ENCODE results near the gene PTPRO.
"Not testable (repeated sequence)": the region's sequence is repeated elsewhere in the genome, so short reads cannot be mapped to it uniquely, and the experiment has no call there.

PTPRO gene

DNA sequence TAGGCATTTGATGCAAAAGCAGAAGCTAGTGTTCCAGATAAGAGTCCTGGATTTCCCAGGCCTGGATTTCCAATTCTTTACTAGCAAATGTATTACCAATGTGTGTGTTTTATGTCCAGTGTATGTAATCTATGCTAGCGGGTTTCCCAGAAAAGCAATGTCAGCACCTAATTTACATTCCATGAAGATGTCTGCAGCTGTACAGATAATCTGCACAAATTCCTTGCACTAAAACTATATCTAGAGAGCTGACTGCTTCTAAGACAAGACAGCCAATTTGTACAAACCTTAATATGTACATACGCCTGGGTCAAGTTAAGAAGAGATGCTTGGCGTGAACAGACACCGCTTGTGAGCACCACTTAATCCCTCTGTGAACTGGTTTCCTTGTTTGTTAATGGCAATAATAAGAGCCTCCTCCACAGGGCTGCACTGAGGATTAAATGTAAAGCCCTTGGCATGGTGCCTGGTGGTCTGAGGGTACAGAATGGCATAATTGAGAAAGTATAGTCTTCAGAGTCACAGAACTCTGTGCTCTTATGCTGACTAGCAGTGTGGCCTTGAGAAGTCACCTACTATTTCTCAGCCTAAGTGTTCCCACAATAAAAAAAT, 281.3 kb downstream of the PTPRO start:
- no peak for DNase-seq (ENCODE audit: low read depth)

DNA sequence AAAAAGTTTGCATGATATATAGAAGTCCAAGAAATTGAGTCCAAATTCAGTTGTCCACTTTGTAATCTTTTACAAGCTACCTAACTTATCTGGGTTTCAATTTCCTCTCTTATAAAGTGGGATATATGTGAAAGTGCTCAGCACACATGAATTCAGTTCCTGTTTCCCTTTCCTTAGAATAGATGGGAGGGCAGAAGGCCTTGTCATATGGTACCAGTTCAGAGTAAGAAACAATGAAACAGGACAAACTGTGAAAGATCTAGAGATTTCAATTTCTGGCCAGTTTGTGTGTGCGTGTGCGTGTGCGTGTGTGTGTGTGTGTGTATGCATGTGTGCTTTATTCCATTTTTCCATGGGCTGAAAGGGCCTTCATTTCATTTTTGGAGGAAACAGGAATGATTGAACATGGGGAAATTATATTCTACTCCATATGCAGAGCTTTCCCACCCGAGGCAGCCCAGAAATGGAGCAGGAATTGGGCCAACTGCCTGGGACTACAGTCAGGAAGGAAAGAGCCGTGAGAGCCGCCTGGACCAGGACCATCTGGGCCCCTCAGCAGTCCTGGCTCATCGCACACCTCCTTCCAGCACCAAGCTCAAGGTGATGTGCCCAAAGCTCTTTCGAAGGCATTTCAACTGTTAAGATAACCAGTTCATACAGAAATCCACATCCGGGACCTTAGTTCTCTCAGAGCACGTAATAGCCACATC, 283.7 kb downstream of the PTPRO start:
- no peak for DNase-seq (ENCODE audit: low read depth)

DNA sequence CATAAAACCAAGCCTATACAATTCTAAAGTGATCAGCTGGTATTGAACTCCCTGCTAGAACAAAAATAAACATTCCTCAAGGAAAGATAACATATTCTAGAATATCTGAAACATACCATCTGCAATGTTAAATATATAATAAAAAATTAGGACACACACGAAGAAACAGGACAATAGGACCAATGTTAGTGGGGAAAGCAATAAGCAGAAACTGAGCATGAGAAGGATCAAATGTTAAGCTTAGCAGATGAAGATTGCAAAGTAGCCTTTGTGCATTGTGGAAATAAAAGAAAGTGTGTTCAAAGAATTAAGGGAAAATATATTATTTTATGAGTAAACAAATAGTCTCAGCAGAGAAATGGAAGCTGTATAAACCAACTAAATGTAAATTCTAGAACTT, 286.1 kb downstream of the PTPRO start:
- no peak for DNase-seq (ENCODE audit: low read depth)

DNA sequence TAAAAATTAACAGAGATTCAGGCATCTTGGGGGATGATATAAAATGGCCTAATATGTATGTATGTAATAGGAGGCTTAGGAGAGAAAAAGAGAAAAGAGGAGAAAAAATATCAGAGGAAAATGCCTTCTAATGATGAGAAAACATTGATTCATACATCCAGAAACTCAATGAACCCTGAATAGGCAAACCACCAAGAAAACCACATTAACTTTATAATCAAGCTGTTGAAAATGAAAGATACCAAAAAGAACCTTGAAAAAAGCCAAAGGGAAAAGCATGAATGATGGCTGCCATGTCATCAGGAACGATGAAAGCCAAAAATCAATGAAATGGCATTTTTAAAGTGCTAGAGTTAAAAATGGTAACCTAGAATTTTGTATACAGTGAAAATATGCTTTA, 286.6 kb downstream of the PTPRO start:
- no peak for DNase-seq (ENCODE audit: low read depth)

DNA sequence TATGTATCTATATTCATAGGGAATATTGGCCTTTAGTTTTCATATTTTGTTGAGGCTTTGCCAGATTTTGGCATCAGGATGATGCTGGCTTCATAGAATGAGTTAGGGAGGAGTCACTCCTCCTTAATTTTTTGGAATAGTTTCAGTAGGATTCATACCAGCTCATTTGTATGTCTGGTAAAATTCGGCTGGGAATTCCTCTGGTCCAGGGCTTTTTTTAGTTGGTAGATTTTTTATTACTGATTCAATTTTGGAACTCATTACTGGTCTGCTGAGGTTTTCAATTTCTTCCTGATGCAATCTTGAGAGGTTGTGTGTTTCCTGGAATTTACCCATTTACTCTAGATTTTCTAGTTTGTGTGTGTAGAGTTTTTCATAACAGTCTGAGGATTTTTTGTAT, 291.7 kb downstream of the PTPRO start:
- no peak for DNase-seq (ENCODE audit: low read depth)

DNA sequence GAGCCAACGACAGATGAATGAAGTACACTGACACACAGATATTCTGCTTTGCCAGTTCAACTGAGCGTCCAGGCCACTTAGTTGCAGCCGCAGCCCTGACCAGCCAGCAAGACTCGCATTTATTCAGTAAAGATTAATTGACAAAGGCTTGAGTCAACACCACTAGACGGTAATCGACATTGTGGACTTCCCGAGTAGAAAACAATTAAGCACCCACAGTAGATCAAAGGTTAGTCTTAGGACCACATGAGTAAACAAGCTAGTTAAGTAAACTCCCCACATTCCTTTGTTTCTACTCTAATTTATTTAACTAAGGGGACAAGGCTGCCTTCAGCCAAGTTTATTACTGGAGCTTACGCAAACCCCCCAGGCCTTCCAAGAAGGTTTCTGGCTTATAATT, 294.2 kb downstream of the PTPRO start:
- not testable (repeated sequence) for DNase-seq (ENCODE audit: low read depth)

DNA sequence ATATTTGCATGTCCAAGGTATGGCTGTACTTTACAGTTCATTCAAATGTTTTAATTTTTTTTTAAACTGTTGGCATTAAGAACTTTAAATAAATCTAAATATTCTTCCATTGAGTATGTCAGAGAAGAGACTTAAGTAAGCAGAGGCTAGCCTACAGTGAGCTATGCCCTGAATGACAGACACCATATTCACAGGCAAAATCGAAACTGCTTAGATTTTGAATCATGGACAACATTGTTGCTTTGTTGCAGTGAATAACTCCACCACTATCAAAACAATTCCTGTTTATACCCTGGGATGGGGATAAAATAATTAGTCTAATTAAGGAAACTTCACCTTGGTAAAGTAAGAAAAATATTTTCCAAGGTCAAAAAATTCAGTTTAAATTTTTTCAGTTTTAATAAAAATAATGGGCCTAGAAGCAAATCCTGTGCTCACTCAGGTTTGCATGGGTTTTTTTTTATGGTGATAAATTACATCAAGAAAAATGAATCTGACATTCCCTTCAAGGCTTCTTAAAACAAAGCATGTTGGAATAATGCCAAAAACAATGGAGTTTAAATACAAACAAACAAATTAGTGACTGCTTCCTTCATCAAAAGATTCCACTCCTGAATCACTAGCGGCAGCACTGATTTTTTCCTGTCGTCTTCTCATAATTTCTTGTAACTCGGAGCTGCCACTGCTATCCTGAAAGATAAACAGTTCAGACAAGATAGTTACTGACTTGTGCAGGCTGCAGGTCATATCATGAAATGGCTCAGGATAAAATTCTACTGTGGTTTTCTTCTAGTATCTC, 298.6 kb downstream of the PTPRO start:
- DNase-seq (ENCODE audit: low read depth): no peak

DNA sequence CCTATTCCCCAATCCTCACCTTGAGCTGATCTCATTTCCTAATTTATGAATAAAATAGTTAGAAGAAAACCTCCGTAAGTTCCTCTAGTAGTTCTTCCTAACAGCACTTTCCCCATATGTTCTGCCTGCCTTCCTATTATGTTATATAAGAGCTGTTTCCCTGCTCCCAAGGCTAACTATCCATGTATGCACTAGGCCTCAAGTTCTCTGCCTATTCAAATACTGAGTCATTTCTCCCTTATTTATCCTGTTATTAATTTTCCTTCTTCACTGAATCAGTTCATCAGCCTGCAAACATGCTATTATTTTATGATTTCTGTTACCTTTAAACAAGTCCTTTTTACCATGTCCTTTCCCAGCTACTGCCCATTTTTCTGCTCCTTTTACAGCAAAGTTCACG, 302.8 kb downstream of the PTPRO start:
- DNase-seq (ENCODE audit: low read depth): no peak

DNA sequence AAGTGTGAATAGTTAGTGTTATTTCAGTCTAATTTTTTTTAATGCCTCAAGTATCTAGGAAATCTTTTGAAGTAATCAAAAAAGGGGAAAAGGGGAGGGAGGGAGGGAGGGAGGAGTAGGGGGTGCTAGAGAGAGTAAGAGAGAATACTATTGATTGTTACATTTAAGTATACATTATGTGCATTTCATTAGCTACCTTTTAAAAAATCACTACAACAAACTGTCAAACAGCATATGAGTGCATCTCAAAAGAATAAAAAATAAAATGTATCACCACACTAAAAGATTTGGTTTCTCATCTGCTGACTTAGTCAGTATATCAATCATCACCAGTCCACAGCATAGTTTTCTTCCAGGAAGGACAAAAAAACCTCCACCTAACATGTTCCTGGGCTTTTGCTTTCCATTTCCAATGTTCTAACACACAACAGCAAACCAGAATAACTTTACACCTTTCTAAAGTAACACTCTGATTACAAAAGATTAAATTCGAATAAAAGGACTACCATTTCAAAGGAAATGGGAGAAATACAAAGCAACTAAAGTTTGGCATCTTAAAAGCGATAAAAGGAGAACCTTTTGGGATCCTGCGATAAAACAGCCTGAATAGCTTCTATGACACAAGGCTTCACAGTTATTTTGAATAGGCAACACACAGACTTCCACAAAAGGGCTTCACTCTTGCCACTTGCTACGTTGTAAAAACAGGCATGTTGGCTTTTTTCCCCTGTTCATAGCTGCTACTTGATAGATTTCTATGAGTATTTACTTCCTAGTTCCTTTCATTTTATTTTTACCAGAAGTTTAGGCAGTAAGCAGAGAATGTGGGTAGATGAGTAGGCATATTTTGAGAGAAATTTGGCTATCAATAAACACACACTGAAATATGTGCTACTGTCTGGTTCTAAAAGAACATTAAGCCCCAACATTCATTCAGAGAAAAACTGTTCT, 306.0 kb downstream of the PTPRO start:
- no peak for DNase-seq (ENCODE audit: low read depth)

DNA sequence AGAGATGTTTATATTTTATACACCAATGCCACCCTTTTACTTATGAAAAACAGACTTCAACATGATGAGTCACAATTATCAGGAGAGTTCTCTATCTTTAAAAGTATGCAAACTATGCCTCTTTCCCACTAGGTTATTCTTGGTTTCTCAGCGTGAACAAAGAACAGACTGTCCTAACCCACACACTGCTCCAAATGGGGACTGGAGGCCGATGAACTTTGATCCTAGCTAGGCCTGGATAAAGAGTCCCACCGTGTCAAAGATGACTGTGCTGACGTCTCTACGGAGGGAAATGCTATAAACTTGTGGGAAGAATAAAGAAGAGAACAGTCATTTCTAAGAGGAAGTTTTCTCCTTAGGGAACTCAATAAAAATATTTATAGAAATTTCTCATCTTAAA, 306.8 kb downstream of the PTPRO start:
- DNase-seq (ENCODE audit: low read depth): no peak

DNA sequence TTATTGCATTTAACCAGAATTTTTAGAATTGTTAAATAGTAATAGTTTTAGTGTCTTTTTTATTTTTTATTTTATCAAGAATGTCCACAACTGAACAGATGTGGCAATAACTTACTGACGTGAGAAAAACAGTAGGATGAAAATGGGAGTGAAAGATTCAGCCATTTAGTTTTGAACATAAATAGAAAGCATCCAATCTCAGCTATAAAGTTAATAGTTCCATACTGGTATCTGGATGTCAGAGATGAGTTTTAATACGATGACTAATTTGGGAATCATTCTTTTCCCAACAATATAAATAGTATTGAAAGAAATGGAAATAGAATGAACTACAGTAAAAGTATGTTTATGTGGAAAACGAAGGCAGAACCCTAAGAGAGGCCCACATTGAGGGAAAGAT, 307.5 kb downstream of the PTPRO start:
- DNase-seq (ENCODE audit: low read depth): no peak

DNA sequence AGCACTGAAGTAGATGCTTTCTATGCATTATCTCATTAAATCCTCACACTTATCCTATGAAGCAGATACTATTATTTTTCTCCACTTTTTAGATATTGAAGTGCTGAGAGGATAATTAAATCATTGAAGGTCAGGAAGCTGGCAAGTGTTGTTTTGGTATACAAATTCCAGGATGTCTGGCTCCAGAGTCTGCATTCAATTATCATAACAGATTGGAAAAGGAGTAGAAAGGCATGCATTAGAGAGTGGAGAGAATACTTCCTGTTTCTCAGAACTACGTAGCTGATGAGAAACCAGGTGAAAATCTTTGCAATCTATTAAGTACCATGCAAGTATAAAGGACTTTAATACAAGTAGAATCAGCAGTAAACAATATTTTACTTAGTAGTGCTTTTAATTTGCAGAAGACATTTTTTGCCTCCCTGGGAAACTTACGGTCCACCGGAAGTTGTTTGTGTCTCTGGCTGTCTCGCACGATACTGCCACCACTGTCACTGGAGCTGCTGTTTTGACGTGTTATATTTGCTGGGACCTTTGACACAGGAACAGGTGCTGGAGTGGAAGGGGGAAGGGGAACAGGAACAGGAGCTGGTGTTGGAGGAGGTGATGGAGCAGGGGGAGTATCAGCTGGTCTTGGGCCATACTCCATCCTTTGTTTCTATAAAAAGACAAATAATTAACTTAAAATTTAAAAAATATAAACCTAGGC, 308.9 kb downstream of the PTPRO start:
- DNase-seq (ENCODE audit: low read depth): no peak

DNA sequence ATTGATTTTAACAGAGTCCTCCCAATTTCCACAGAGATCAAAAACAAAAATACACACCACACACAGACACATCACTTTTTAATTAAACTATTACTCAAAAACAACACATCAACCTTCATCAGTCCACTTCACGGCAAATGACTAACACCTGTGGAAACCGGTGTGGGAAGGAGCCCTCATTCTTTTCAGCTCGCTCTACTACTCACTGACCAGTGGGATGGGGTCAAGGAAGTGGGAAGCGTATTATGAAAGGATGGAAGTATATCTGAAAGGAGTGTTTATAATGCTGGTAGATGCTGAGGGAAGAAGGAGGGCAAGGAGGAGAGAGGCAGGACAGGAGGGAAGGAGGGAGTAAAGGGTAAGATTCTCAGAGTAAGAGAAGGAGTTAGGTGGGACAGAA, 310.4 kb downstream of the PTPRO start:
- no peak for DNase-seq (ENCODE audit: low read depth)

DNA sequence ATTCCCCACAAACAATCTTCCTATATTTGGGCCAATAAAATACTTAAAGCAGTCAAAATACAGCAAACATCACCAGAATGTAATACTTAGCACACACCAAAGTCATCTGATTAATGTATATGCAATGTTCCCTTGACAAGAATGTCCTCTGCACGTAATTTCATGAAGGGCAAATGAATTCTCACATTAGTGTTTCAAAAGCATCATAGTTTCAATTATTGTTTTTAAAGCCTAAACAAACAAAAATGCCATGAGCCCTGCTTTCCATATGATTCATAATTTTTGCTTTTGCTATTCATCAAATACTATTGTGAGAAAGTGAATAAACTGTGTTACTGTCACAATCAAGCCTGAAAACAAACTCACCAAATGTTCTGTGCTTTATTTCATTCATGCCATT, 310.9 kb downstream of the PTPRO start:
- no peak for DNase-seq (ENCODE audit: low read depth)

DNA sequence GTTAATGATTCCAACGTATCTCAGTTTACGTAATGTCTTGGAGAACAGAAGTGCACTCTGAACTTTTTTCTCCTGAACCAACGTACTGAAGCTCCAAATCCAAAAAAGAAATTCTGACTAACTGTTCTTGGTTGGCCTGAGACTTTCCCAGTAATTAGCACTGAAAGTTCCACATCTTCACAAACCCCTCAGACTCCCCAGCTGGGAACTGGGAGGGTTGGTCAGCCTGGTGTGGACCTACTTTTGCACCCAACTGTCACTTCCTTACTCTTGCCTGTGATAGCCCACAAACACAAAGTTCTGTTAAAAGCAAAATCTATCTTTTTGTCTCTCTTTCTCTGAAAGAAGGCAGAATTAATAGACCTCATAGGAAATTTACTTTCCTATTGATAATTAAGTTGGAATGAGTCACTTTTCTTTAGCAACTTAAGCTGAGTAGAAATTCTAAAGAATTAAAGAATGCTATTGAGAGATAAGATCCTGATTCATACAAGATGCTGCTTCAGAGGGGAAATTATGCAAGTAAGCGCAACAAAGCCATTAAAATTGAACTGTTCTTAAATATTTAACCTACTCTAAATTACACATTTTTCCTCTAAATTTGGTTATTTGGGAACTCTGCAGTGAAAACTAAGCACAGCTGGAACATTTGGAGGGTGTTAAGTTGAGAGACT, 311.8 kb downstream of the PTPRO start:
- DNase-seq (ENCODE audit: low read depth): no peak

DNA sequence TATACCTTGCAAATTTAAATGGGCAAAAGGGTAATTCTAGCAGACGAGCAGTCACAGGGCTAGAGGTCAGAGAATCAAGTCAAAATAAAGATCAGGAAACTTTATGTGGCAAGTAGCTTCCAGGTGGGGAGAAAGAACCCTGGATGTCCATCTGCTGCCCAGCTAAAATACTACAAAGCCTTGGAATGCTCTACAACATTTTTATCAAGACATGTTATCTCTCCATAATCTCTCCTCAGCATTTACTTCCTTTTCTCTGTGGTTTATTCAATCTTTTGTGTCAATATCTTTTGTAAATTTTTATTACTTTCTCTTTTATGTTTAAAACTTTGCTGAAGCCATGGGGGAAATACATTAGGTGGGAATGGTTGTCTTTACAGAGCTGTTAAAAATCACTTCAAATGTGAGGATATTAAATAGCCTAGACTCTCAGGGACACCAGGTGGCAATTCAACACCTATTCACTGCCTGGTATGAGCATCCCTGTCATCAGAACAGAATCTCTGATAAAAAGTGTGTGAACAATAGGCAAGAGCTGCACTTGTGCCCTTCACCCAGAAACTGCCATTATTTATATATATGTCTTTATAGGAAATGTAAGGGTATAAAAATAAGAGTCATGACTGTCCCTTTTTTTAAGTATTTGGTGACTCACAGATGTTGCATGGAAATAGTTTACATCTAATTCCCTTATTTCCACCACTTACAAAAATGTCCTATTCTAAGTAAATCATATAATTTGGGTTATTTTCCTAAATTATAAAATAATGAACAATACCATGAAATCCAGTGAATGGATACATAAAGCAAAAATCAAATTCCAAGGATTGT, 314.0 kb downstream of the PTPRO start:
- no peak for DNase-seq (ENCODE audit: low read depth)

DNA sequence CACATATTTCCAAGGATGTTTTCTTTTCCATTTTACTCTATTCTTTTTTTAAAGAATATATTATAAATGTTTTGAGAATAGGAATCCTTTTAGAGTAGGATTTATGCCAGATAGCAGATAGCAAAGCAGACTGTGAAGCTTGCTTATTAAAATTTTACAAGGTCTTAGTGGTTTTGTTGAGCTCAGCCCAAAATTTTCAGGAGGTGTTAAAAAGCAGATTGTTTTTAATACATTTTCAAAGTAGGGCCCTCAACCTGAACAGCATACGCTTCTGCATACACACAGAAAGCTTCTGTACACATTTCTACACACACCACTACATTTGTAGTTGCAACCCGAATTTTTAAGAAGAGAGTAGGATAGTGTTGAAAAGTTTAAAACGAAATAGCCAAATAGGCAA, 315.9 kb downstream of the PTPRO start:
- DNase-seq (ENCODE audit: low read depth): no peak

DNA sequence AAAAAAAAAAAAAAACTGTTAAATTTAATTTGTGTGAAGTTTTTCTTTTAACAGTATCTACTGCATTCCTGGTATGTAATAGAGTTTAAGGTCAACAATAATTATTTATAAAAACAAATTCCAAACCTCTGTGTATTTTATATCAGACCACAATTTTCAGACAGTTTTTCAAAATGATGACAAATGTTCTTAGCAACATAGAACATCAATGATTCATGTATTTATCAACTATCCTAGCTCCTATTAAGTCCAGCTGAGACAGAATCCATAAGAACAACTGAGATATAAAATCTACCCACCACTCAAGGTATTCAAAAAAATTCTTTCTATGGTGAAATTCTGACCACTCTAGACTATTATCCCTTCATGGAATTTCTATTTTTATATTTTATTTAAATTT, 322.4 kb downstream of the PTPRO start:
- DNase-seq (ENCODE audit: low read depth): no peak

DNA sequence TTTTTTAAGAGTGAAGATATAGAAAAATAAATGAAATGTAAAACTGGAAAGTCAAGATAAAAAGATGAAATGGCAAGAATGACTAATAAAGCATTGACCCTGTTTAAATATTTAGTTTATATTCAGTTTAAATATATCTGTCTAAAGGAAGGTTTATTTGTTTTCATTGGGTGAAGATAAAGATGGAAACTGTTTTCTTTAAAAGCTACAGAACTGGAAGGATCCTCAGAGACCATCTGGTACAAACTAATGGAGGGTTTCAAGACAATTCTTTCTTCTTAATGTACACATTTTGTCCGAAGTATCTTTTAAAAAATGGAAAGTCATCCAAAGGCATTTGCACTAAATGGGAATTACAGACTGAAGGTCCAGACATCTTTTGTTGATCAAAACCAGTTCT, 324.3 kb downstream of the PTPRO start:
- no peak for DNase-seq (ENCODE audit: low read depth)
